GM12878 (cell line): ENCODE data around the gene SPRR2G. TPM values are rescaled to one million over a fixed set of nuclear protein-coding genes. Genes with fewer than 3 reads are reported as not detected.

Source experiments
- ATAC-seq: fragments of 200-7000 bp; cut with Tn5 transposase; 3 replicates; pipeline ENCODE4 v1.9.1; 2020; ENCODE audit warnings: mild to moderate bottlenecking, moderate library complexity
- BruUV-seq: library from RNA; stranded (reverse); fragments of 400-500 nt; replicated peaks from 2 replicates; lab custom pipeline; 2021; lab: Mats Ljungman, UMichigan
- CTCF ChIA-PET: fragments of 300-600 bp; sonication (Branson Sonifier 250); formaldehyde crosslinking; extraction: SDS; loops from one replicate; lab custom pipeline; 2021; ENCODE audit warnings: inconsistent platforms; lab: Yijun Ruan, JAX
- POLR2A ChIA-PET: fragments of 350-600 bp; formaldehyde crosslinking; extraction: SDS; loops from one replicate; lab custom pipeline; 2021; ENCODE audit warnings: inconsistent platforms; lab: Charles Lee
- RAD21 ChIA-PET: fragments of 300-600 bp; sonication (Branson Sonifier 250); formaldehyde crosslinking; loops from one replicate; lab custom pipeline; 2023; ENCODE audit warnings: antibody characterized with exemption; ENCODE audit not compliant: unreplicated experiment; lab: Charles Lee
- SMC1A ChIA-PET: fragments of 300-600 bp; sonication (Branson Sonifier 250); formaldehyde crosslinking; loops from one replicate; lab custom pipeline; 2023; ENCODE audit not compliant: unreplicated experiment, uncharacterized antibody; lab: Charles Lee
- DNase-seq: peaks from one replicate; pipeline ENCODE4 v3.0.0-alpha.2; 2011; ENCODE audit warnings: low read depth, low spot score
- FAIRE-seq: peaks from 3 replicates; lab custom pipeline; 2011; peaks lifted over from hg19 to GRCh38; lab: Jason Lieb, UNC
- H2AFZ ChIP-seq: 2 replicates; pipeline ENCODE4 v1.6.0; 2011; ENCODE audit warnings: low read depth, low read length, control low read depth; ENCODE audit not compliant: control insufficient read depth
- H3K27ac ChIP-seq: 2 replicates; pipeline ENCODE4 v1.5.1; 2011; ENCODE audit warnings: control low read depth; ENCODE audit not compliant: control insufficient read depth, insufficient read depth
- H3K27me3 ChIP-seq, 2 experiments: replicated peaks in 1 of 2; 2 replicates each; pipeline versions ENCODE4 v1.6.0 to v1.6.1; 2011; ENCODE audit warnings: low read length in 1 of 2; ENCODE audit not compliant: control insufficient read depth in 2 of 2, insufficient read depth in 2 of 2
- H3K36me3 ChIP-seq, 2 experiments: 2 replicates each; pipeline ENCODE4 v1.5.1; 2011; ENCODE audit warnings: low read length in 1 of 2; ENCODE audit not compliant: control insufficient read depth in 2 of 2, insufficient read depth in 2 of 2
- H3K4me1 ChIP-seq: 2 replicates; pipeline ENCODE4 v1.6.1; 2011; ENCODE audit warnings: mild to moderate bottlenecking, low read length, moderate library complexity, mixed read lengths; ENCODE audit not compliant: control insufficient read depth, insufficient read depth
- H3K4me2 ChIP-seq: 2 replicates; pipeline ENCODE4 v1.6.0; 2011; ENCODE audit warnings: control low read depth; ENCODE audit not compliant: control insufficient read depth, insufficient read depth
- H3K4me3 ChIP-seq: fragments of 200-600 bp; sonication (generic); 2 replicates; pipeline ENCODE4 v1.5.1; 2016
- H3K79me2 ChIP-seq: 2 replicates; pipeline ENCODE4 v1.6.0; 2011; ENCODE audit warnings: low read length; ENCODE audit not compliant: control insufficient read depth, insufficient read depth
- H3K9ac ChIP-seq: 2 replicates; pipeline ENCODE4 v1.8.0; 2011; ENCODE audit warnings: low read length, control low read depth, mixed read lengths; ENCODE audit not compliant: control insufficient read depth, insufficient read depth
- H3K9me3 ChIP-seq: replicated peaks from 3 replicates; pipeline ENCODE4 v1.5.1; 2011; ENCODE audit warnings: mild to moderate bottlenecking, low read length; ENCODE audit not compliant: control insufficient read depth, insufficient read depth
- H4K20me1 ChIP-seq: 2 replicates; pipeline ENCODE4 v1.6.0; 2011; ENCODE audit not compliant: control insufficient read depth, insufficient read depth
- ATF7 ChIP-seq: fragments of 450-650 bp; IDR thresholded peaks from 2 replicates; pipeline ENCODE4 v1.6.1; 2016; ENCODE audit warnings: low read depth, mild to moderate bottlenecking
- CREM ChIP-seq: IDR thresholded peaks from 2 replicates; pipeline ENCODE4 v1.6.1; 2014; ENCODE audit warnings: antibody characterized with exemption, low read depth
- EP300 ChIP-seq, 2 experiments: fragments of 150-350 bp in 1 of 2; IDR thresholded peaks; 2 replicates each; pipeline ENCODE4 v1.6.1; 2011 to 2012; ENCODE audit warnings: low read depth in 2 of 2, low read length in 2 of 2, borderline replicate concordance in 1 of 2, improper control_type of control experiment in 1 of 2, inconsistent platforms in 1 of 2; ENCODE audit not compliant: control insufficient read depth in 1 of 2
- FOXK2 ChIP-seq: fragments of 450-650 bp; IDR thresholded peaks from 2 replicates; pipeline ENCODE4 v1.6.1; 2017; ENCODE audit warnings: mild to moderate bottlenecking, moderate library complexity
- IRF3 ChIP-seq: fragments of 450-650 bp; IDR thresholded peaks from 2 replicates; pipeline ENCODE4 v1.6.1; 2014; ENCODE audit warnings: mild to moderate bottlenecking
- MXI1 ChIP-seq: fragments of 150-350 bp; IDR thresholded peaks from 2 replicates; pipeline ENCODE4 v1.6.1; 2011; ENCODE audit warnings: low read depth, mild to moderate bottlenecking, inconsistent platforms, low read length, improper control_type of control experiment
- RAD51 ChIP-seq: fragments of 450-650 bp; IDR thresholded peaks from 2 replicates; pipeline ENCODE4 v1.6.1; 2016; ENCODE audit warnings: moderate library complexity, mild to moderate bottlenecking, inconsistent platforms
- REST ChIP-seq: IDR thresholded peaks from 2 replicates; pipeline ENCODE4 v1.6.1; 2012; ENCODE audit warnings: mild to moderate bottlenecking, low read depth, low read length
- SMC3 ChIP-seq: IDR thresholded peaks from 2 replicates; pipeline ENCODE4 v1.6.1; 2011; ENCODE audit warnings: low read length, improper control_type of control experiment, borderline replicate concordance
- ZZZ3 ChIP-seq: IDR thresholded peaks from 2 replicates; pipeline ENCODE4 v1.6.1; 2011; ENCODE audit warnings: low read depth; ENCODE audit not compliant: control insufficient read depth, insufficient read length
- WGBS: methylation state at CpG from one replicate; pipeline ENCODE4 v1.1.6; 2016; ENCODE audit warnings: low lambda C conversion rate; ENCODE audit not compliant: insufficient replicate concordance, insufficient coverage; ENCODE audit errors: missing lambda C conversion rate; 5-methylcytosine and 5-hydroxymethylcytosine counted together
- in situ Hi-C: fragments of 300-500 bp; cut with MboI; formaldehyde crosslinking; loops from 9 replicates; pipeline ENCODE4 v1.14.3; 2018; ENCODE audit warnings: mixed read lengths
- intact Hi-C: fragments of 100-400 bp; cut with micrococcal nuclease; formaldehyde crosslinking; loops from one replicate; pipeline ENCODE4 v1.14.2; 2022; ENCODE audit not compliant: unreplicated experiment
- polyA plus RNA-seq, 11 experiments: library from polyadenylated mRNA; depleted of rRNA in 4 of 11; unstranded in 6 of 11; stranded (reverse) in 5 of 11; fragments of >200 nt; fragmentation: Nextera tagmentation in 4 of 11; fragmentation: Illumina TruSeq in 1 of 11; extraction: Ambion mirVana in 4 of 11; extraction: Trizol in 1 of 11; gene quantifications; 1 replicate in 1 of 11; 2 replicates in 10 of 11; pipeline versions ENCODE4 v1.2.1 to v1.2.3, GENCODE V29; 2011 to 2016; ENCODE audit warnings: inconsistent platforms in 2 of 11, missing spikeins in 2 of 11, low read depth in 1 of 11
- total RNA-seq, 4 experiments: library from RNA; depleted of rRNA in 3 of 4; stranded (reverse); fragments of >200 nt in 3 of 4; fragmentation: Illumina TruSeq in 1 of 4; extraction: Trizol in 1 of 4; gene quantifications; 2 replicates each; pipeline versions ENCODE4 v1.2.1 to v1.2.3, GENCODE V29; 2013 to 2021

The SPRR2G gene
- total and polyA plus RNA-seq, 10 of the 15 experiments (the other 5 are each of a cell fraction or from before 2014, with no cell fraction given): 0.18 TPM; not detected in 9

DNA sequence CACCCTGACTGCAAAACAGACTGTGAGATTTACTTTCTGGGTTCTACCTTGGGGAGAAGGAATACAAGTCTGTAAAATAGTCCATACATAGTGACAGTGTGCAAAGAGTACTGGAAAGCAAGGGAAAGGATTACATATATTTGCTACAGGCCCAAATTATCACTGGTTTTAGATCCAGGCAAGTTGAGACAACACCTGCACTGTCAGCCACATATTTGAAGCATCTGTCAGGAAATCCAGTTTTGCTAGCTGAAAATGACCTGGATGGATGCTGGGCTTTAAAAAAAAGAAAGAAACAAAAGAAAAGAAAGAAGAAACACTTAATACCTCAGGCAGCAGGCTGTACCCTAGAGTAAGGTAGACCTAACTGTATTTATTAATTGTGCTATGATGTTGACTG is 23.9 kb upstream of the SPRR2G start:
- H3K79me2 ChIP-seq: no peaks in the 10 kb centered on the region
- no TSS peak for BruUV-seq
- no peak for DNase-seq
- H3K4me3 ChIP-seq: no peak overlapping the region
- SMC1A ChIA-PET: no interaction called here
- in situ Hi-C loops (no loop called here), intact Hi-C loops (no loop called here)
- ATAC-seq: no peak
- FAIRE-seq: no peak
- no peak overlapping the region for H3K9ac ChIP-seq
- no peak overlapping the region for H2AFZ ChIP-seq
- no peak overlapping the region for H3K27ac ChIP-seq
- no peaks in the 10 kb centered on the region for H3K36me3 ChIP-seq
- TF ChIP-seq RAD51: no peak
- no peak for TF ChIP-seq ATF7
- TF ChIP-seq CREM: no peak
- TF ChIP-seq EP300 (IDR thresholded peaks at IDR 0.05; ENCODE audit: borderline replicate concordance in 1 of 2, control insufficient read depth in 1 of 2, low read depth in 2 of 2, low read length in 2 of 2): no peak
- no peak for TF ChIP-seq IRF3
- no peak for TF ChIP-seq FOXK2
- no peaks in the 10 kb centered on the region for H3K4me1 ChIP-seq
- RAD21 ChIA-PET: no interaction called here
- no peaks in the 10 kb centered on the region for H4K20me1 ChIP-seq
- POLR2A ChIA-PET: no interaction called here
- no peaks in the 10 kb centered on the region for H3K9me3 ChIP-seq
- H3K27me3 ChIP-seq: no peaks in the 10 kb centered on the region; a peak in 2 of 4 replicates
- no peak overlapping the region for H3K4me2 ChIP-seq
- CTCF ChIA-PET: interaction anchor here (1.0 kb wide), 1 partner anchor 16 kb away, joined by 3 read pairs; no protein-coding TSS in a partner anchor

- BruUV-seq: no TSS peak
- Histone ChIP-seq H2AFZ (no peak overlapping the region), H3K36me3 (no peaks in the 10 kb centered on the region), H3K27me3 (no peaks in the 10 kb centered on the region; a peak in 2 of 4 replicates), H3K4me3 (no peak overlapping the region), H3K9ac (no peak overlapping the region), H3K79me2 (no peaks in the 10 kb centered on the region), H3K9me3 (no peaks in the 10 kb centered on the region), H3K4me1 (no peaks in the 10 kb centered on the region), H3K4me2 (no peak overlapping the region), H3K27ac (no peak overlapping the region), H4K20me1 (no peaks in the 10 kb centered on the region)
- SMC1A ChIA-PET: no interaction called here
- in situ Hi-C loops (no loop called here), intact Hi-C loops (no loop called here)
- no peak for ATAC-seq
- RAD21 ChIA-PET: no interaction called here
- WGBS: 10% methylated on average over 2 of the region's 2 CpGs
- CTCF ChIA-PET: no interaction called here
- DNase-seq: no peak
- no peak for FAIRE-seq
- POLR2A ChIA-PET: no interaction called here
- TF ChIP-seq SMC3 (no peak), REST (no peak), MXI1 (no peak), FOXK2 (no peak), ZZZ3 (no peak)
These were observed 18.0 kb upstream of the SPRR2G start for GRCh38 chr1:153168686-153169085.
